ENCODE data around the gene FAM83D.

DNA sequence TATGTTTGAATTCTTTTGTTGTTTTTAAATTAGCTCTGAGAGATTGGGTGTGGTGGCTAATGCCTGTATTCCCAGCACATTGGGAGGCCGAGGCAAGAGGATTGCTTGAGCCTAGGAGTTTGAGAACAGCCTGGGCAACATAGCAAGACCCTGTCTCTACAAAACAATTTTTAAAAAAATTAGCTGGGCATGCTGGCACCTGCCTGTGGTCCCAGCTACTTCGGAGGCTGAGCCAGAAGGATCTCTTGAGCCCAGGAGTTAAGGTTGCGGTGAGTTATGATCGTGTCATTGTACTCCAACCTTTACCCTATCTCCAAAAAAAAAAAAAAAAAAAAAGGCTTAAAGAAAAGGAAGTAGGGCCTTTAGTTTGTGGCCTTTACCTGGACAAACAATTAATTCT is 58.8 kb downstream of the FAM83D start:
- TF ChIP-seq CTCF (IDR thresholded peaks at IDR 0.05) (no peak), POLR2A (IDR thresholded peaks at IDR 0.05) (no peak)

Measured in vagina (tissue), 2 donors.